Testis (tissue), 2 donors: ENCODE measurements around the gene TTC22.

Experiments
- CTCF ChIP-seq, 3 experiments: fragments of 450-650 bp in 2 of 3; fragments of 200-600 bp in 1 of 3; sonication (generic) in 1 of 3; IDR thresholded peaks; one replicate each; pipeline ENCODE4 v1.5.1; 2016 to 2019; ENCODE audit warnings: antibody characterized with exemption in 3 of 3, mild to moderate bottlenecking in 2 of 3, moderate library complexity in 1 of 3
- POLR2A ChIP-seq: fragments of 450-650 bp; IDR thresholded peaks from one replicate; pipeline ENCODE4 v1.6.1; 2017; ENCODE audit warnings: antibody characterized with exemption, mild to moderate bottlenecking, moderate library complexity

- TF ChIP-seq CTCF (IDR thresholded peaks at IDR 0.05) (no peak), POLR2A (no peak)
These were observed 36.1 kb upstream of the TTC22 start for GRCh38 chr1:54837002-54837853.
